Body of pancreas (tissue), 4 donors: Measurements from ENCODE around the gene OTUD5. TPM values are rescaled to one million over a fixed set of nuclear protein-coding genes. Genes with fewer than 3 reads are reported as not detected.

Experiments used
- ATAC-seq: fragments of 150-250 bp; one replicate; pipeline ENCODE4 v1.9.1; 2016
- DNase-seq, 4 donors: peaks; one replicate each; pipeline ENCODE4 v3.0.0-alpha.2; 2019
- H3K27ac ChIP-seq, 4 donors: fragments of 200-600 bp; sonication (generic); 1 replicate in 3 of 4; 2 replicates in 1 of 4; pipeline versions ENCODE4 v1.5.1 to v1.6.1; 2016 to 2019; ENCODE audit warnings: mild to moderate bottlenecking in 1 of 4, mixed read lengths in 1 of 4, moderate library complexity in 1 of 4
- H3K27me3 ChIP-seq, 2 donors: fragments of 200-600 bp; sonication (generic); one replicate each; pipeline ENCODE4 v1.6.0; 2016; ENCODE audit warnings: mild to moderate bottlenecking in 1 of 2
- H3K36me3 ChIP-seq, 2 donors: fragments of 200-600 bp; sonication (generic); replicated peaks in 1 of 2; 2 replicates each; pipeline ENCODE4 v1.5.1; 2016; ENCODE audit warnings: low read depth in 2 of 2; ENCODE audit not compliant: insufficient read depth in 1 of 2
- H3K4me1 ChIP-seq: fragments of 200-600 bp; sonication (generic); one replicate; pipeline ENCODE4 v1.6.0; 2016
- H3K4me3 ChIP-seq, 2 donors: fragments of 200-600 bp; sonication (generic); 1 replicate in 1 of 2; 2 replicates in 1 of 2; pipeline ENCODE4 v1.5.1; 2016 to 2019
- H3K9me3 ChIP-seq, 3 donors: fragments of 200-600 bp; sonication (generic); 1 replicate in 2 of 3; 2 replicates in 1 of 3; pipeline ENCODE4 v1.5.1; 2016
- CTCF ChIP-seq, 7 experiments: fragments of 450-650 bp in 4 of 7; fragments of 200-600 bp in 3 of 7; sonication (generic) in 3 of 7; IDR thresholded peaks; one replicate each; pipeline ENCODE4 v1.5.1; 2016 to 2019; ENCODE audit warnings: antibody characterized with exemption in 7 of 7
- POLR2A ChIP-seq, 3 donors: fragments of 450-650 bp; IDR thresholded peaks; one replicate each; pipeline ENCODE4 v1.6.1; 2016; ENCODE audit warnings: antibody characterized with exemption in 3 of 3, mild to moderate bottlenecking in 2 of 3
- WGBS, 2 donors: methylation state at CpG; one replicate each; pipeline ENCODE4 v1.1.5; 2017; 5-methylcytosine and 5-hydroxymethylcytosine counted together
- intact Hi-C: fragments of 100-400 bp; cut with DNase I; formaldehyde crosslinking; loops from one replicate; pipeline ENCODE4 v1.15.1; 2023
- total RNA-seq, 2 donors: library from RNA; depleted of rRNA; stranded (reverse); fragments of >200 nt; gene quantifications; one replicate each; pipeline ENCODE4 v1.1.0, GENCODE V29; 2016

Gene OTUD5
- total RNA-seq, 2 donors from 2014 or later: 23.6 to 40.2 TPM

DNA sequence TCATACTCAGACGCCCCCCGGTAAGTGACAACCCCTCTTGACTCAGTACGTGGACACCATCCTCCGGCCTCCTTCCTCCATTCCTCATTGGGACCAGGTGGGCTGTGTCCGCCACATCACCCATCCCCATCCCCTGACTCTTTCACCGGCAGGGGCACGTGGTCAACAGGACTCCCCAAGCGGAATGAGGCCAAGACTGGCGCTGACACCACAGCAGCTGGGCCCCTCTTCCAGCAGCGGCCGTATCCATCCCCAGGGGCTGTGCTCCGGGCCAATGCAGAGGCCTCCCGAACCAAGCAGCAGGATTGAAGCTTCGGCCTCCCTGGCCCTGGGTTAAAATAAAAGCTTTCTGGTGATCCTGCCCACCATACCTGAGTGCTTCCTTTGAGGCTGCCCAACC is 54.6 kb downstream of the OTUD5 start:
- TF ChIP-seq CTCF (IDR thresholded peaks at IDR 0.05) (no peak), POLR2A (IDR thresholded peaks at IDR 0.05) (no peak)
- Histone ChIP-seq H3K4me3 (no peak overlapping the region), H3K27ac (no peak overlapping the region), H3K9me3 (no peaks in the 10 kb centered on the region), H3K36me3 (peaks cover 0 to 5% of the 10 kb centered on the region in 2 donors), H3K27me3 (no peaks in the 10 kb centered on the region), H3K4me1 (peaks cover 11% of the 10 kb centered on the region)
- DNase-seq (no peak), ATAC-seq (no peak)
- intact Hi-C loops: no loop called here
- WGBS, 2 donors: 91% methylated on average over 6 of the region's 14 CpGs; no CpG with 5 or more reads in 1 of the 2 donors

DNA sequence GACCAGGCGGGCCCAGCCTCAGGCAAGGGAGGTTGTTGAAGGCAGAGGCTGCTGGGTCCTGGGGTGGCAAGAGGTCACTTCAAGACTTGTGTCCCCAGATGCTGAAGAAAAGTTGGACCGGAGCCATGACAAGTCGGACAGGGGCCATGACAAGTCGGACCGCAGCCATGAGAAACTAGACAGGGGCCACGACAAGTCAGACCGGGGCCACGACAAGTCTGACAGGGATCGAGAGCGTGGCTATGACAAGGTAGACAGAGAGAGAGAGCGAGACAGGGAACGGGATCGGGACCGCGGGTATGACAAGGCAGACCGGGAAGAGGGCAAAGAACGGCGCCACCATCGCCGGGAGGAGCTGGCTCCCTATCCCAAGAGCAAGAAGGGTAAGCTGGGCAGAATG is 55.3 kb downstream of the OTUD5 start:
- H3K27ac ChIP-seq: no peak overlapping the region
- no peak overlapping the region for H3K4me3 ChIP-seq
- WGBS, 2 donors: 84 to 86% methylated on average over 20 of the region's 20 CpGs
- H3K27me3 ChIP-seq: no peaks in the 10 kb centered on the region
- intact Hi-C loops: no loop called here
- ATAC-seq: no peak
- H3K9me3 ChIP-seq: no peaks in the 10 kb centered on the region
- H3K4me1 ChIP-seq: peaks cover 11% of the 10 kb centered on the region
- TF ChIP-seq POLR2A (IDR thresholded peaks at IDR 0.05) (no peak), CTCF (IDR thresholded peaks at IDR 0.05) (no peak)
- H3K36me3 ChIP-seq: peaks cover 0 to 5% of the 10 kb centered on the region in 2 donors
- no peak for DNase-seq

DNA sequence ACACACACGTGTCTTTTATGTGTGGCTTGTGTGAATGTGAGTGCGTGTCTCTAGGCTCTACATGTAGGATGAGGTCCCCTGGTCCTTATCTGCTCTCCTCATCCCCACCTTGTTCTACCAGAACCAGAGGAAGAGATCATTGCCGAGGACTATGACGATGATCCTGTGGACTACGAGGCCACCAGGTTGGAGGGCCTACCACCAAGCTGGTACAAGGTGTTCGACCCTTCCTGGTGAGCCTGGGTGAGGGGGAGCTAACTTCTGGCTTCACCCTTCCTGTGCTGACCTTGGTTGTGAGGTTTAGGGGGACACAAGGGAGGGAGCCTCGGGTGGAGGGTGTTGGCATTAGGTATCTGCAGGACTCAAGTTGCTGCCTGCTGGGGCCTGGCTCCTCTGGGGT is 56.3 kb downstream of the OTUD5 start:
- H3K27ac ChIP-seq: no peak overlapping the region
- ATAC-seq: no peak
- H3K36me3 ChIP-seq: peaks cover 0 to 5% of the 10 kb centered on the region in 2 donors
- H3K27me3 ChIP-seq: no peaks in the 10 kb centered on the region
- TF ChIP-seq CTCF (IDR thresholded peaks at IDR 0.05) (no peak), POLR2A (IDR thresholded peaks at IDR 0.05) (no peak)
- no peak overlapping the region for H3K4me3 ChIP-seq
- H3K4me1 ChIP-seq: peaks cover 18% of the 10 kb centered on the region
- no peaks in the 10 kb centered on the region for H3K9me3 ChIP-seq
- WGBS, 2 donors: 80 to 81% methylated on average over 2 to 5 of the region's 7 CpGs
- intact Hi-C loops: no loop called here
- DNase-seq: no peak

DNA sequence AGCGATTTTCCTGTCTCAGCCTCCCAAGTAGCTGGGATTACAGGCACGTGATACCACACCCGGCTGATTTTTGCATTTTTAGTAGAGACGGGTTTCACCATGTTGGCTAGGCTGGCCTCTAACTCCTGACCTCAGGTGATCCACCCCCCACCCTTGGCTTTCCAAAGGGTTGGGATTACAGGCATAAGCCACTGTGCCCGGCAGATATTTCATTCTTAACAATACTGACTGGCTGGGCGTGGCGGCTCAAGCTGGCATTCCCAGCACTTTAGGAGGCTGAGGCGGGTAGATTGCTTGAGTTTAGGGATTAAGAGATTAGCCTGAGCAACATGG is 58.4 kb downstream of the OTUD5 start:
- intact Hi-C loops: no loop called here
- H3K27me3 ChIP-seq: no peaks in the 10 kb centered on the region
- no peak overlapping the region for H3K4me3 ChIP-seq
- ATAC-seq: no peak
- peaks cover 0 to 5% of the 10 kb centered on the region in 2 donors for H3K36me3 ChIP-seq
- H3K27ac ChIP-seq: no peak overlapping the region
- 71% methylated on average over 7 of the region's 8 CpGs; no CpG with 5 or more reads in 1 of the 2 donors for WGBS, 2 donors
- TF ChIP-seq CTCF (IDR thresholded peaks at IDR 0.05) (no peak), POLR2A (IDR thresholded peaks at IDR 0.05) (no peak)
- H3K4me1 ChIP-seq: peaks cover 22% of the 10 kb centered on the region
- H3K9me3 ChIP-seq: no peaks in the 10 kb centered on the region
- DNase-seq: no peak

GRCh38 chrX:48897625-48898306 is 59.6 kb downstream of the OTUD5 start, which contains the start of the genes PQBP1 and TIMM17B:
Gene PQBP1 (plus strand): TSS chrX:48897930. CDS start chrX:48898510, 580 bp downstream.
Gene TIMM17B (minus strand): TSS chrX:48897768. CDS start chrX:48897749, 19 bp downstream.
- DNase-seq (peak; percentile 90 to 96 (median 92)), ATAC-seq (peak; percentile 94)
- Histone ChIP-seq H3K27ac (peak within 1 kb of the TSS; percentile 92 to 98 (median 94)), H3K4me3 (peak within 1 kb of the TSS; percentile 32 to 44), H3K4me1 (peaks cover 22% of the 10 kb centered on the region), H3K27me3 (no peaks in the 10 kb centered on the region), H3K36me3 (peaks cover 0 to 5% of the 10 kb centered on the region in 2 donors), H3K9me3 (no peaks in the 10 kb centered on the region)
- intact Hi-C loops: no loop called here
- WGBS, 2 donors: 0% methylated on average over 48 of the region's 49 CpGs; no CpG with 5 or more reads in 1 of the 2 donors
- TF ChIP-seq CTCF (IDR thresholded peaks at IDR 0.05) (no peak), POLR2A (IDR thresholded peaks at IDR 0.05) (peak; percentile 63 to 89 (median 87))
